Bronchial epithelial cell (primary cell): ENCODE results near the gene RTKN. TPM values are rescaled to one million over a fixed set of nuclear protein-coding genes. Genes with fewer than 3 reads are reported as not detected.

ENCODE experiments used
- DNase-seq: peaks from one replicate; pipeline ENCODE4 v3.0.0-alpha.2; 2010; ENCODE audit warnings: low read depth
- FAIRE-seq: peaks from 2 replicates; lab custom pipeline; 2011; peaks lifted over from hg19 to GRCh38; lab: Jason Lieb, UNC
- H3K27me3 ChIP-seq: 2 replicates; pipeline ENCODE4 v1.5.1; 2011; ENCODE audit warnings: low read length; ENCODE audit not compliant: control insufficient read depth, insufficient read depth
- H3K36me3 ChIP-seq: 2 replicates; pipeline ENCODE4 v1.5.1; 2011; ENCODE audit warnings: low read length; ENCODE audit not compliant: control insufficient read depth, insufficient read depth
- H3K4me3 ChIP-seq: 2 replicates; pipeline ENCODE4 v1.5.1; 2011; ENCODE audit warnings: mild to moderate bottlenecking, low read depth, low read length, control low read depth
- CTCF ChIP-seq: IDR thresholded peaks from 2 replicates; pipeline ENCODE4 v1.5.1; 2011; ENCODE audit warnings: mild to moderate bottlenecking, moderate library complexity, low read length, control low read depth, inconsistent platforms; ENCODE audit not compliant: insufficient read depth, severe bottlenecking
- total RNA-seq: library from RNA; depleted of rRNA; stranded (reverse); fragments of >200 nt; gene quantifications from 2 replicates; pipeline ENCODE4 v1.2.1, GENCODE V29; 2014

The RTKN gene
- total RNA-seq, 1 donor from 2014 or later: 22.1 TPM

- FAIRE-seq: no peak
- Histone ChIP-seq H3K4me3 (no peak overlapping the region), H3K27me3 (no peaks in the 10 kb centered on the region), H3K36me3 (peaks cover 7% of the 10 kb centered on the region)
- DNase-seq: no peak
- no peak for TF ChIP-seq CTCF
Measured at GRCh38 chr2:74375838-74376237, 65.9 kb downstream of the RTKN start.

Other genes with a start within 250 kb of the RTKN start
- gene MTHFD2, start 243.3 kb downstream of the RTKN start, total RNA-seq: 305 and 333 TPM in 2 replicates
- gene SLC4A5, start 98.5 kb downstream of the RTKN start, total RNA-seq: under 0.01 and 0.90 TPM in 2 replicates
- gene DCTN1, start 61.6 kb downstream of the RTKN start, total RNA-seq: 65.8 and 79.8 TPM in 2 replicates
- gene C2orf81, start 20.3 kb downstream of the RTKN start, total RNA-seq: 0.26 TPM in 2 replicates
- gene WDR54, start 20.2 kb downstream of the RTKN start, total RNA-seq: 26.9 and 31.6 TPM in 2 replicates
- gene INO80B, start 13.2 kb upstream of the RTKN start, total RNA-seq: 13.7 and 26.6 TPM in 2 replicates
- gene WBP1, start 16.5 kb upstream of the RTKN start, total RNA-seq: 31.1 and 50.3 TPM in 2 replicates
- 49.5 and 50.6 TPM in 2 replicates for gene MOGS, start 23.4 kb upstream of the RTKN start, total RNA-seq
- gene MRPL53, start 30.7 kb upstream of the RTKN start, total RNA-seq: 45.6 and 57.9 TPM in 2 replicates
- 12.1 and 12.8 TPM in 2 replicates for gene CCDC142, start 41.1 kb upstream of the RTKN start, total RNA-seq
- gene TTC31, start 41.1 kb upstream of the RTKN start, total RNA-seq: 5.8 and 6.8 TPM in 2 replicates
- 0.53 and 0.77 TPM in 2 replicates for gene LBX2, start 57.7 kb upstream of the RTKN start, total RNA-seq
- gene PCGF1, start 65.8 kb upstream of the RTKN start, total RNA-seq: 35.5 and 41.5 TPM in 2 replicates
- not detected in 2 replicates for gene TLX2, start 72.5 kb upstream of the RTKN start, total RNA-seq
- gene DQX1, start 84.3 kb upstream of the RTKN start, total RNA-seq: 1.6 and 5.6 TPM in 2 replicates
- 176 and 198 TPM in 2 replicates for gene AUP1, start 87.8 kb upstream of the RTKN start, total RNA-seq
- gene HTRA2, start 88.0 kb upstream of the RTKN start, total RNA-seq: 29.1 and 67.7 TPM in 2 replicates
- gene LOXL3, start 112.0 kb upstream of the RTKN start, total RNA-seq: 0.13 and 0.53 TPM in 2 replicates
- 0.51 and 1.1 TPM in 2 replicates for gene DOK1, start 112.8 kb upstream of the RTKN start, total RNA-seq
- 0.53 and 1.0 TPM in 2 replicates for gene M1AP, start 206.4 kb upstream of the RTKN start, total RNA-seq
- 3.2 and 5.1 TPM in 2 replicates for gene SEMA4F, start 212.3 kb upstream of the RTKN start, total RNA-seq